GM12878 (cell line): ENCODE measurements around the gene VAV2.

ENCODE experiments used
- ATF3 ChIP-seq: IDR thresholded peaks from 2 replicates; pipeline ENCODE4 v1.6.1; 2011; ENCODE audit warnings: low read depth, mild to moderate bottlenecking, low read length, moderate library complexity, borderline replicate concordance; ENCODE audit errors: extremely low read depth
- BCLAF1 ChIP-seq: fragments of 450-650 bp; IDR thresholded peaks from 2 replicates; pipeline ENCODE4 v1.6.1; 2017; ENCODE audit warnings: antibody characterized with exemption, mild to moderate bottlenecking, moderate library complexity
- CTCF ChIP-seq, 3 experiments: IDR thresholded peaks in 2 of 3; conservative IDR thresholded peaks in 1 of 3; 2 replicates each; pipeline ENCODE4 v1.5.1; 2011; ENCODE audit warnings: low read depth in 3 of 3, low read length in 3 of 3, mild to moderate bottlenecking in 3 of 3, control low read depth in 2 of 3, moderate library complexity in 2 of 3, inconsistent platforms in 1 of 3, mixed read lengths in 1 of 3; ENCODE audit not compliant: control insufficient read depth in 2 of 3, insufficient read depth in 1 of 3; ENCODE audit errors: extremely low read depth in 1 of 3
- EZH2 ChIP-seq: IDR thresholded peaks from 2 replicates; pipeline ENCODE4 v1.6.1; 2012; ENCODE audit warnings: low read depth, mild to moderate bottlenecking, control low read depth, inconsistent platforms, low read length, borderline replicate concordance; ENCODE audit not compliant: control insufficient read depth
- MAX ChIP-seq: IDR thresholded peaks from 2 replicates; pipeline ENCODE4 v1.6.1; 2012; ENCODE audit warnings: low read depth, low read length, improper control_type of control experiment
- MTA2 ChIP-seq: fragments of 450-650 bp; IDR thresholded peaks from 2 replicates; pipeline ENCODE4 v1.6.1; 2016; ENCODE audit warnings: low read depth, mild to moderate bottlenecking, moderate library complexity
- MTA3 ChIP-seq: IDR thresholded peaks from 2 replicates; pipeline ENCODE4 v1.6.1; 2012; ENCODE audit warnings: low read length, inconsistent platforms, borderline replicate concordance
- NR2F1 ChIP-seq: fragments of 450-650 bp; conservative IDR thresholded peaks from 2 replicates; pipeline ENCODE4 v1.6.1; 2017; ENCODE audit warnings: mild to moderate bottlenecking
- SMARCA5 ChIP-seq: fragments of 450-650 bp; IDR thresholded peaks from 2 replicates; pipeline ENCODE4 v1.6.1; 2017; ENCODE audit warnings: mild to moderate bottlenecking

- TF ChIP-seq BCLAF1 (no peak), CTCF (IDR thresholded peaks at IDR 0.05 in 2 of 3, conservative IDR thresholded peaks at IDR 0.05 in 1 of 3; ENCODE audit: control insufficient read depth in 2 of 3, extremely low read depth in 1 of 3, insufficient read depth in 1 of 3, low read depth in 3 of 3, low read length in 3 of 3) (no peak), MTA3 (no peak), ATF3 (no peak), MTA2 (no peak), EZH2 (no peak), NR2F1 (no peak), MAX (no peak), SMARCA5 (no peak)
Measured at GRCh38 chr9:133773889-133774655, 218.1 kb downstream of the VAV2 start.
